Activated T-cell treated with anti-CD3 and anti-CD28 coated beads for 24 hours (primary cell): ENCODE measurements around the gene DAGLA.
A peak's percentile ranks its signal among the peaks of the same experiment; 100 is the strongest.

Experiments
- DNase-seq: peaks from one replicate; pipeline ENCODE4 v3.0.0-alpha.2; 2020; ENCODE audit warnings: low read depth

The DAGLA gene

DNA sequence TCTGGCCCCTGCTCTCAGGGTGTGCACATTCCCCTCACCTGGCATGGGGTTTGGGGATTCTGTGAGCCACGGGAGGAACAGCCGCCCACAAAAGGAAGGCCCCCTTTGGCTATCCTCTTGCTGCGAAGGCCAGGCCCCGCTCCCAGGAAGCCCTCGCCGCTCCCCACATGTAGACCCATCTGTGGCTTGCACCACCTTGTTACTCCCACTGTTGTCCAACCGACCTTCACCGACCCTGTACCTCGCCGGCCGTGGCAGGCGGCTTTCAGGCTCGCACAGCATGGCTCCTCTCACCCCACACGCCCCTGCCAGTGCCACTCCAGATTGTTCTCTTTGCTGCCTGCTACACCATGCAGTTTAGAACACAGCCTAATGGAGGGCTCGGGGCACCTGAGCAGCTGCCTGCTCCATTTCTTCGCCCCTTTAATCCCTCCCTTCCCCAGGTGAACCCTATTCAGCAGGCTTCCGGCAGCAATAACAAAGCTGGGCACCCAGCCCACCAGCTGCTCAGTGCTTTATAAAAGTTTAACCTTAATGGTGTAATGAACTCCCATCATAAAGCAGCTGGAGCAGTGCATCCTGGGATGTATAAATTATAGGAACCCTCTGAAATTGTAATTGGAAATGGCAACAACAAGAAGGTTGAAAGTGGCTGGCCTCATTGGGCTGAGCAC lies 10.7 kb downstream of the DAGLA start:
- DNase-seq = no peak

DNA sequence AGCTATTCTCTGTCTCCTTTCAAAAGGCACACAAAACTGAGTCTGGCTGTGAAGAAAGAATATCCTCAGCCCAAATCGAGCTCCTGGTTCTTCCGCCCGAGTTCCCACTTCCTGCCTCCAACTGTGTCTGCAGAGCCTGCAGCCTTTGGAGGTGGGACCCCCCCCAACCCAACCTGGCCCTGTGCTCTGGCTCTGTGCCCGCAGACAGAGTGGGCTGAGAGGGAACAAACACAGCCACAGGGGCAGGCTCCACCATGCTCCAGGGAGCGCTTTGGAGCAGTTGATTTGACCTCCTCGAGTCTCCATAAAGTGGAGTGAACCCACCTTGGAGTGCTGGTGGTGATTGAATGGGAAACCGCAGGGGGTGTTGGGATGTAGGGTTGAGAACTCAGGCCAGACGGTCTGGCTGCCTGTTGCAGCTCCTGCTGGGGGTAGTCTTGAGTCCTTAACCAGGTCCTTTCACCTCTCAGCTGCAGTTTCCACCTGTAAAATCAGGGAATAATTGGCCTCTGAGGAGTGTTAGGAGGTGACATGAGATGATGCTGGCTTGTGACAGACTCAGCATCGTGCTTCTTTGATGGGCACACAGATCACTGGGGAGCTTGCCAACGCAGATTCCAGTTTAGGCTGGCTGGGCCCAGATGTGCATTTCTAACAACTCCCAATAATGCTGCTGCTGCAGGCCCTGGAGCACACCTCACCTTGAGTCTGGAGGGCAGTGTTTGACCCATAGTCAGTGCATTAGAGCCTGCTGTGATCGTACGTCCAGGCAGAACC lies 11.4 kb downstream of the DAGLA start:
- DNase-seq = no peak

DNA sequence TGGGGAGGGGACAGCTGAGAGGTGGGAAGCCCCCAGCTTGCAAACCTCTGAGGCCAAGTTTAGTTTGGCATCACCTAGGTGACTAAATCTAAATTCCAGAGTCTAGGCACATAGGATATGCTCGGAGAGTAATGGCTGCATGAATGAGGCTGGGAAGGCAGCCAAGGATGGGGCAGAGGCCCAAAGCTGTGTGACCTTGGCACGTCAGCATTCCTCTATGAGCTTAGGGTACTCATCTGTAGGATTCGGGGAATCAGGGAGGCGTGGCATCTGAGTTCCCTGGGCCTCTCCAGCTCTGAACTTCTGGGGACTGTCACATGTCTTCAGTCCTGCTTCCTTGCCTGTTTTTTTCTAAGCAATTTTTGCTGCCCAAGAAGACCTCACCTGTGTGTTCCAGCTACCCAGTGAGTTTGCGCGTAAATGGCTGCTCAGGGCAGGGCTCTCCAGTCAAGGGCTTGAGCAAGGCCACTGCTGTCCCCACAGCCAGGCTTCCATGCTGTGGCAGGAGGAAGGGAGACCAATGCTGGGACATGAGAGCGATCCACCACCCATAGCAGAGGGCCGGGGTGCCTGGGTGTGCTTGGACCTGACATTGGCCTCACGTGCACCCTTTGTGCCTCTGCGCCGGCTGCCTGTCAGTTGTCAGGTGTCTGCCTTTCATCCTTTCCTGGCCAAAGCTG lies 13.9 kb downstream of the DAGLA start:
- no peak for DNase-seq

DNA sequence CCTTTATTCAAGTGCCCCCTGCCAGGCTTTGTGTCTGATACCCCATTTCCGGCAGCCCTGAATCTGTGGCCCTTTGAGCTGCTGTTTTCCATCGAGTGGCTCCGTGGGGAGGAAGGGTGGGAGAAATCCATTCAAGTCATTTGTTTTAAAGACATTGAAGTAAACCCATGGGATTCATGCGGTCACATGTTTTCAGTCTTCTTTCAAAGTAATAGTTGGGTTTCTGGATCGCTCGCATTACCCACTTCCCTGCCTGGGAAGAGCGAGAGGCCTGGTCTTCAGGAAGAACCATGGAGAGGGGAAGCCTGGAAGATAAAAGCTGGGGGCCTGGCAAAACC lies 14.4 kb downstream of the DAGLA start:
- DNase-seq = no peak

DNA sequence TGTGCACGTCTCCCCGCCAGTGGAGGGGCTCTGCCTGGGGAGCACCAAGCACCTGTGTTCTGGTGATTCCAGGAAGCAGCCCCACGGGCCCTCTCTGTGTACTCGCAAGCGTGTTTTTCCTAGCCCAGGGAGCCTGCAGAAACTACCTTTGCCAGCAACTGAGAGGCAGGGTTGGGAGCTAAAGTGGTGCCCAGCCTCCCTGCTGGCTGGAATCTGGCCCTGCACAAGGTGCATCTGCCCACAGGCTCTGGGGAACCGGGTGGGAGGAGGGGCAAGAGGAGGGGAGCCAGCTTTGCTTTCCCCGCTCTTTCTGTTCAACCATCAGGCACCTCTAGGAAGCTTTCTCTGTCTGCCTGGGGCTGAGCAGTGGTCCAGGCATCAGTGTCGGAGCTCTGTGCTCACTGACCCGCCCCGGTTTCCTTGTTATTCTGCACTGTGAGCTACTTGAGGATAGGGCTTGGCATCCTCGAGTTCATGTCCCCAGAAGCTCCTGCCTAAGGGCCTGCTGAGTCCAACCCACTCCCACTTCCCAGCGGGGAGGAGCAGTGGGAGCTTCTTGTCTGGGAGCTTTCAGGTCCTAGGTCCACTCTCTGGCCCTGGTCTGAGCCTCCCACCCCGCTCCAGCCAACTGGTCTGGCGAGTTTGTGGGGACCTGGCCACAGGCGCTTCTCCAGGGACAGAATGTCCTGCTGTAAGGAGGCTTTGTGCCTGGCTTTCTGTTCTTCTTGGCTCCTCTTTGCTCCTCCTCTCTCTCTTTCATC lies 14.9 kb downstream of the DAGLA start:
- DNase-seq = no peak

DNA sequence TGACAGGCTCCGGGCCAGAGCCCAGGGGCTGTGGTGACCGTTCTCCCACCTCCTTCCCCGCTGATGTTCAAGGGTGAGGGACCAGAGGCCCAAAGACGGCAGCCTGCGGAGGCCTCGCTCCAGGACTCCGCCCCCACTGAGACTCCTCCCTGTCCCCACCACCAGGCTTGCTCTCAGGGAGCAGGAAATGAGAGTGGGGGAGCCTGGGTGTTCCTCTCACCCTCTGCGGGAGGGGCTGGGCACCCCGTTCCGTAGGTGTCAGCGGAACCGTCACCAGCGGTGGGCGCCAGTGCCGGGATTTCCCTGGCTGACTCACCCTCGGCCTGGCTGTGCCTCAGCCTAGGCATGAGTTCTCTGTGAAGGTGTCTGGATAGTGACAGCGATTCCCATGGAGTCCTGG lies 15.7 kb downstream of the DAGLA start:
- peak; percentile 91 for DNase-seq

DNA sequence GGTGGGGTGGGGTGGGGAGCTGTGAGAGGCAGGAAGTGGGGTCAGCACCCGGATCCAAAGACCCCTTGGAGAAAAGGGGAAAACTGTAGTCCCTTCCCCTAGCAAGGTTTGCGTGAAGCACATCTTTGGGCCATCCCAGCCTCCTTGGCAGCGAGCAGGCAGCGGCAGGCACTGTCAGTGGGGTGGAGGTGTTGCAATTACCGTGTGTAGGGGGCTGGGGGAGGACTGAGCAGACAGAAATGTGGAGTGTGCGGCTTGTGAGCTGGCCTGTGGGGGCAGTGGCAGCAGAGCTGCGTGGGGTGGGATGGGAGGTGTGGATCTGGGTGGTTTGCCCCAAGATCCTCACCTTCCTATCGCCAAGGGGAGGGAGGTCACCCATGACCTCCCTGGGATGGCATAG lies 16.4 kb downstream of the DAGLA start:
- DNase-seq = no peak

DNA sequence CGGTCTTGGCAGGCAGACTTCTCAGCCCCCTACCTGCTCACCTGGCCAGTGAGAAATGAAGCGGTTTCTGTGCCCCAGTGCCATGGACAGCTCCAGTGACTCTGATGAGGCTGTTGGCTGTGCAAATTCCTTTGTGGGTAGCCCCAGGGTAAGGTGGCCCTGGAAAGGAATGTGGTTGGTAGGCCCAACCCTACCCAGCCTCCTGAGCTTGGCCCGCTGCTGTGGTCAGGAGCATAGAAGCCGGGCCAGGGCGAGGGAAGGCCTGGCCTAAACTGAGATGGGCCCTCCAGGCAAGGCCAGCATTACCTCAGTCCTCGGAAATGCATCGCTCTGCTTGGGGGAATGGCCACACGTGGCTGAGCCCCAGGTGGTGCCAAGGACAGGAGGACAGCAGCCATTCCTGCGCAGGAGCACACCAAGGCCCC lies 16.9 kb downstream of the DAGLA start:
- no peak for DNase-seq

DNA sequence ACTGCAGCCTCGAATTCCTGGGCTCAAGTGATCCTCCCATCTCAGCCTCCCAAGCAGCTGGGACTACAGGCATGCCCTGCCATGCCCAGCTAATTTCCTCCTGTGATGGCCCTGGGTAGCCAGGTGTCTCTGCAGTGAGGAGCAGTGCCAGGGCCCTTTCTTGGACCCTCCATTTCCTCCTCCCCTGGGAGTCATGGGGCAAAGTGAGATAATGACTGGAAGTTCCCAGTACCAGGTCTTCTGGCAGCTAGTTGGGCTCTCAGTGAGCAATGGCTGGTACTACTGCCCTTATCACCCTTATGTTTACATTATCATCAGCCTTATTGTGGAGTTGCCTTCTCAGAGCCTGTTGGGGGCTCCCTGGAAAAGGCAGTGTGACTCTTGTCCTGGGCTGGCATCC lies 17.6 kb downstream of the DAGLA start:
- DNase-seq = no peak

DNA sequence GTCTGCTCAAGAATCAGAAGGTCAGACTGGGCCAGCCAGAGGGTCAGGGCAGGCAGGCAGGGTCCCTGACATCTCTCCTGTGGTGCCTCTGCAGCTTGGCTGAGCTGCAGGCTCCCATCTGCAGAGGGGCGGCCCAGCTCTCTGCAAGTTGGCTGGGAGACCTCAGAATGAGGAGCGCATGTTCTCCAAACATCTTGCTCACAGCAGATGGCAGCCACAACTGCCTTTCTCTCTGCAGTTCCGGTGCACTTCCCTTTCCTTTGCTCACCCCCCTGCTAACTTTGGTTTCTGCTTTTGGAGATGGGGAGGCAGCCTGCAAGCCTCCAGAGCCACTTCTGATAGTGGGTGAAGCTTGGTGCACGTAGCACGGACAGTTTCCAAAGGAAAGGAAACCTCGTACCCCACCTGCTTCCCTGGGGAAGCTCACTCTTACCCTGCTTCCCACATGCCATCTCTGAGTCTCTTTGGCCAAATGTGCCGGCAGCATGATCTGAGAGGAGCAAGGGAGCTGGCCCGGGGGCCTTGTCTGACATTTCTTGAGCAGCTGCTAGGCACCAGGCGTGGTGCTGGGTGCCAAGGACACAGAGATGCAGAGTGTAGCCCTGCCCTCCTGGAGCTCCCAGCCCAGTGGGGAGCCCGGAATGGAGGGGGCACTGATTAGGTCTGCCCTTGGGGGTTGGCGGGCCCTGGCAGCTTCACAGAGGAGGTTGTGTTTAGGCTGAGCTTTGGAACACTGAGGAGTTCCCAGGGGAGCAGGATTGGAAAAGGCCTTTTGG lies 18.2 kb downstream of the DAGLA start:
- no peak for DNase-seq

DNA sequence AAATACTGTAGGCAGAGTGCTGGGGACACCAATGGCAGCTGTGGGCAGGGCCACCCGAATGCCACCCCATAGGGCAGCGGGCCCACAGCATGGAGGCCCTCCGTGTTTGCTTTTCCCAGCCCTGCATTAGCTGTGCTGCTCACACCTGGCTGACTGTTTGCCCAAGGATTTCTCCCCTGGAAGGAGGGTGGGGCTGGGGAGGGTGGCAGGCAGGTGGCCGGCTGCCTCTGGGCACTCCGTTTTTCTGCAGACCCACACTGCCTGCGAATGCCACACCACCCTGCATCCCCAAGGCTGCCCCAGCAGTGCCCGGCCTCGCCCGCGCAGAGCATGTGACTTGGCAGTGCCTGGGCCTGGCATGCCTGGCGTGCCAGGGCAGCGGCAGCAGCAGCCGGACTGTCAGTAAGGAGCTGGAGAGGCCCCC lies 19.6 kb downstream of the DAGLA start:
- no peak for DNase-seq

DNA sequence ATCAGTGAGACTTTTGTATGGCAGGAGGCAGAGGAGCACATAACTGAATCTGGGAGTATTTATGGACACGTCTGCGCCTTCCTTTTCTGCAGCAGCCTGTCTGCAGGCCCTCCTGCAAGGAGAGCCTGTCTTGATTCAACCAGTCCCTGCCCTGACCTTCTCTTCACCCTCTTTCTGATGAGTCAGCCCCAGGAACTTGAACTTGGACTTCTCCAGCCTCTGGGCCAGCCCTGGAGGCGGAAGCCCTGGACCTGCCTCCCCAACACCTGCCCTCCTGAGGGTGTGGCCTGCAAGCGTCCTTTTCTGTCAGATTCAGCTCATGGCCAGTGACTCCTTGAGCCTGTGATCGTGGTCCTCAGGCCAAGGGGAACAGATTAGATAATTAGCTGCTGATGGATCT lies 20.0 kb downstream of the DAGLA start:
- DNase-seq = no peak

DNA sequence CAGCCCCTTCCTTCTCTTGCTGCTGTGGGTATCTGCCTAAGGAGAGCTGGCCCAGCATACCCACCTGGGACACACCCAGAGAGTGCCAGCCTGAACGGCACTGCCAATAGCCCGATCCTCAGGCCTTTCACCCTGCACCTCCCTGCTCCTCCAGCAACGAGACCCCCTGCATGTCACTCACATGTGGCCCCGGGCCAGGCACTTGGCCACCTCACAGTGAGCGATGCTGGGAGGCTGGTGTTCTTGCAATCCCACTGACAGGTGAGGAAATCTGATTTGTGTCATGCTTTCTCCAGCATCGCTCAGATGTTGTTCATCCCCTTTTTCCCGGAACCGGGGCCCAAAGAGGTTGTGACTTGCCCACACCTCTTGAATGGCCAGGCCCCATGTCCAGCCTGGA lies 20.5 kb downstream of the DAGLA start:
- DNase-seq = no peak

DNA sequence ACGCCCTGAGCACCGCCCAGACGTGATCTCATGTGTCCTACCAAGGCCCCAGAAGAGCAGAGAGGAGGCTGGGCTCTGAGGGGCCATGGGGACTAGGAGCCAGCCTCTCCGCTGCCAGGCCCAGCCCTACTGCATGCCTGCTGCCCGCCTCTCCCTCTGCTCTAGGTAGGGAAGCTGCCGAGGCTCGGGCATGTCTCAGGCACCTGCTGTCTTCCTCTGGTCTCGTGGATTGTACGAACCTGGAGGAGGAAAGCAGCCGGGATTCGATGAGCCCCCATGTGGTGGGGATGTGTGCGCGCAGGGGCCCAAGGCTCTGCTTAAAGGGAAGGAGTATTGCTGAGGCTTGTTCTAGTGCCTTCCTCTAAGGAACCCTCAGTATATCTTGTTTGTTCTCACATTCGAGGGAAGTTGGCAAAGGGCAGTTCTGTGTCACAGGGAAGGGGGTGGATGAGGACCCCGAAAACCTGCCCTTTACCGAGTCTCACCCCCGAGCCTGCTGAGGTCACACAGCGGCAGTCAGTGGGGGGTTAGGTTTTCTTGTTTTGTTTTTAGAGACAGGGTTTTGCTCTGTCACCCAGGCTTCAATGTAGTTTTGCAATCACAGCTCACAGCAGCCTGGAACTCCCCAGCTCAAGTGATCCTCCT lies 21.2 kb downstream of the DAGLA start:
- no peak for DNase-seq

DNA sequence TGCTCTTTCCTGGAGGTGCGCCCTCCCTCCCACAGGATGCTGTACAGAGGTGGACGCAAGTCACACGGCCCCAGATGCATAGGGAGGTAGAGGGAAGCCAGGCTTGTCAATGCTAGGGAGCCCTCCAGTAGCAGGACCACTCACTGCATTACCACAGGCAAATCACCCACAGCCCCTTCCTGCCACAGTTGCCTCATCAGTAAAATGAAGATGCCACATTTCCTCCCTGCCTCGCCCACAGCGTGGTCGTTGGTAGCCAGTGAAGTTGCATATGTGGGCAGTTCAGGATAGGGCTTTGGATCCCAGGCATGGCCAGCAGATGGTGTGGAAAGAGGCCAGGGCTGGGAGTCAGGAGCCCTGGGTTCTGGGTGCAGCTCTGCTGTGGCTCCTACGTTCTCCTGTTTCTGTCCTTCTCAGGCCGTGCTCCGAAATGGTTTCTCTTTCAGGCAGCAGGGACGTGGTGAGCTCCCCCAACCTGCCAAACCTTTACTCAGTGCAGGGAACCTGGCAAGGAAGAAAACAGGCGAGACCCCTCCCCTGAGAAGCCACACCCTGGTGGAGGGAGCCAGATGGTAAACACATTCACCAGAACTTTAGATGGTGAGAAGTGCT lies 22.6 kb downstream of the DAGLA start:
- DNase-seq = no peak

DNA sequence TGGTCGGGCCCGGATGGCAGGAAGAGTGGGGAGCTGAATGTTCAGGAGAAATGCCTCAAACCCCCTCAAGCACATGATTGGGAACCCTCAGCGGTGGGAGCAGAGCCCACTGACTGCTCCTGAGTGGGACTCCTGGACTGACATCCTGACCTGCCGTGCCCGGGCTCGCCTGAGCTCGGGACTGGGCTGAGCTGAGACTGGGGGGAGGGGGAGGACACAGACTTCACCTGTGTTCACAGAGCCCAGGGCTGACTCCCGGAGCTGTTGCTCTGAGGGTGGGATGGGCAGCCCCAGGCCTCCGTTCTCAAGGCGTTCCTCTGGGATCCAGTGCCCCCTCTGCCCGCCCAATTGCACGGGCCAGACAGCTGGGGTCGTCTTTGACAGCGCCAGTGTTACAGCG lies 24.6 kb downstream of the DAGLA start:
- no peak for DNase-seq

DNA sequence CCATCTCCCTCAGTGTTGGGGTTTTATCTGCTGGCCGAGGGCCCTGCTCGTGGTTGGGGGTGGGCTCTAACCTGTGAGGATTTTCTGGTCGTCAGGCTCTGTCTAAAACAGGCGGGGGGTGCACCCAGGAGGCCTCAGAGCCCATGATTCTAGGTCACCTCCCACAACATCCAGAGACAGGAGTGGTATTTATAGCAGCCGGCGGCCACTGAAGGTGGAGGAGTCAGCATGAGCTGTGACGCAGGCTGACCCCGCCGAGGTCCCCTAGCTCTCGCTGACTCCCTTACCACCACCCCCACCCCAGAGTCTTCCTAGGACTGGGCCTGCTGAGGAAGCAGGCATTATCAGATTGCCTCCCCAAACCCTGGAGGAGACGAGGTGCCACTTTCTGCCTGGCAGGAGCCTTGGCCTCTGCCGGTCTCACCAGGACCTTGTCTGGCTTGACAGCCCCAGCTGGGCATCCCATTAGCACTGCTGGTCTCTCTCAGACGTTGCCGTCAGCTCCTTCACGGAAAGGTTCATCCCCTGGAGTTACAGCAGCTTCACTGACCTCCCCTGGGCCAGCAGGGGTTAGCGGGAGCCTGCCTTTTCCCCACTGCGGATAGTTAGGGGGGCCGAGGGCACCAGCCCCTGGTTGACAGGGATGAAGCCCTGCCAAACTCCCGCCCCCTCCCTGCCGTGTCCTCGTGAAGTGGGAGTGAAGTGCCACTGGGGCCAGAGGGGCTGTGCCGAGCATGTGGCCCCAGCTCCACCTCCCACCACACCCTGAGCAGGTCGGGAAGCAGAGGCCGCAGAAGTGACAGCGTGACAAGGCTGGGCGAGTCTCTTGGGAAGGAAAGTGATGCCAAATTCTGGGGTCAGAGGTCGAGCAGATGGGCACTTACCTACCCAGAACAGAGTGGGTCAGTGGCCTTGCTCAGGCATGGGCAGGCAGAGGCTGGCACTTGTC lies 26.5 kb downstream of the DAGLA start:
- DNase-seq = no peak

DNA sequence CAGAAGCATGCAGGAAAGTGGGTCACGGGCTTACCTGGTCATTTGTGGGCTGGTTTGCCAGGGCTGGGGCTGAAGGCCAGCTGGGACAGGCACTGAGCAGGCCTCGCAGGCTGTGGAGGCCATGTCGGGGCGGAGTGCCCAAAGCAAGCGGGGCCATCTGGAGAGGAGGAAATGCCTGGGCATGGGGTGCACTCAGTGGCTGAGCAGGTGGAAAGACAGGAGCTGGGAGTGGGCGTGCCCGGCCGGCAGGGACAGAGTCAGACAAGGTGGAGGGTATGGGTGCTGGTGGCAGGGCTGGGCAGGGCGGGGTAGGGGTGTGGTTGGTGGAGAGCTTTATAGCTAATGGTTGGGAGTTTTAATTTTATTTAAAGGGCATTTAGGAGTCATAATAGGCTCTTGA lies 27.4 kb downstream of the DAGLA start:
- no peak for DNase-seq

DNA sequence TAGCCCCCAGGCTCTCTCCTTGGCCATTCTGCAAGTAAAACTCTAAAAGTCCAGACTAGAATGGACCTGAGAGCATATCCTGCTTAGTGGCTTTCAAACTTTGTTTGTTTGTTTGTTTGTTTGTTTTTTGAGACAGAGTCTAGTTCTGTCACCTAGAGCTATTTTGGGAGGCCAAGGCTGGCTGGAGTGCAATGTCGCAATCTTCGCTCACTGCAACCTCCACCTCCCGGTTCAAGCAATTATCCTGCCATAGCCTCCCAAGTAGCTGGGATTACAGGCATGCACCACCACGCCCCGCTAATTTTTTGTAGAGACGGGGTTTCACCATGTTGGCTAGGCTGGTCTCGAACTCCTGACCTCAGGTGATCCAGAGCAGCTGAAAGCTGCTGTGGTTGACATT lies 28.9 kb downstream of the DAGLA start:
- DNase-seq = no peak

DNA sequence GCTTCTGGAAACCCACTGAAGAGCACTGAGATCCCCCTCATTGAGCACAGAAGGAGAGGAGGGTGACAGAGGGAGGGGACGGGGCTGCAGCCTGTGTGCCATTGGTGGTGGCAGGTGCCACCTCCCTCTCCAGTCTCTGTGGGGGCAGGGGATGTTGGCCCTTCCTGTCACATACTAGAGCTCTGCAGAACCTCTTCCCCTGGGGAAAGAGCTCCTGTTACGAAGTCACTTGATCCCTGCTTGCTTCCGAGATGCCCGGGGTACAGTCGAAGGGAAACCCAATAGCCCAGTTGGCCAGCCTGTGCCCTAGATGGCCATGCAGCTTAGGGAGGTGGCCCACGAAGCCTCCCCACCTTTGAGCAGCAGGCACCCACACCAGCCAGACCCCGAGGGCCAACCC lies 29.4 kb downstream of the DAGLA start:
- DNase-seq = no peak
